Activated gamma-delta T cell (primary cell): ENCODE results near the gene SLC25A42.
"Not testable (repeated sequence)": the region's sequence is repeated elsewhere in the genome, so short reads cannot be mapped to it uniquely, and the experiment has no call there.

Experiments used
- DNase-seq: peaks from one replicate; lab custom pipeline; 2025; lab: John Stamatoyannopoulos, UW
- total RNA-seq, 2 donors: gene quantifications; one replicate each; lab custom pipeline; 2026; lab: John Stamatoyannopoulos, UW

The SLC25A42 gene
- 41.1 to 43.7 reads per million in 2 donors for total RNA-seq

DNA sequence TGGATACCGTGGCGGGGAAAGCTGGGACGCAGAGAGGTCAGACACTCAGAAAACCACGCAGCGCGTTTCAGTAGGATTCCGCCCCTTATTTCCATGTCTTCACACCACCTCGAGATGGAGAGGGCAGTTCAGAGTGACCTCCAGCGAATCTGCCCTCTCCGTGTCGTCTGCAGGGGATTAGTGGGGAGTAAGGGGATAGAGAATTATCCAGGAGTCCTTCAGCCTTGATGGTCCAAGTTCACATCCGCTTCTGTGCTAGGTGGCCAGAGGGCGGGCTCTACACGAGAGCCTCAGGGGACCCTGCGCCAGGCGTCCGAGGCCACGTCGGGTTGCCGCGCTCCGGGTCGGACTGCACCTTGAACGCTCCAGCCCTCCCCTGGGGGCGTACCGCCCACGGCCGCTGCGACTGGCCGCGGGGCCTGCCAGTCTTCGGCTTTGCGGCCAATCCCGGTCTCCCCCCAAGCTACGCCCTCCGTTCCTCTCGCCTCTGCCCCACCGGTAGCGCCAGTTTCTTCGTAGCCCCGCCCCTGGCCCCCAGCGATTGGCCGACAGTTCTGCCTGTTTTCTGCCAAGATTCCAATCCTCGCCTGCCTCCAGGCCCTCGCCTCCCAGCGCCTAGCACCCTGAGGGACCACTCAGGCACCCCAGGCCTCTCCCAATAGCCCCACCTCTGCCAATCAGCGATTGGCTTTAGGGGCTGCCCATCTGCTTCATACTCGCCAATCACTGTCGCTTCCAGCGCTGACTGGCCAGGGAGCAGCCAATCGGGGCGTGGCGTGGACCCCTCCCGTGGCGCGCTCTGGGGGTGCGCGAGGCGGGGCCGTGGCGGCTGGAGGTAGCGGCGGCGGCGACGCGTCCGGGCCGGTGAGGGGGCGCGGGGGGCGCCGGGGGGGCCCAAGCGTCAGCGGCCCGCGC, at the start of gene SLC25A42:
Gene SLC25A42 (plus strand): TSS at position 812 of the 915 bp plus-strand sequence. CDS start 32,131 bp downstream, outside the sequence.
- DNase-seq, result peak; percentile 99

GRCh38 chr19:19021115-19021514, 42.7 kb upstream of the SLC25A42 start:
- DNase-seq, result no peak

GRCh38 chr19:19022380-19022961, 41.3 kb upstream of the SLC25A42 start:
- DNase-seq, result no peak

GRCh38 chr19:19023376-19023775, 40.4 kb upstream of the SLC25A42 start:
- not testable (repeated sequence) for DNase-seq

DNA sequence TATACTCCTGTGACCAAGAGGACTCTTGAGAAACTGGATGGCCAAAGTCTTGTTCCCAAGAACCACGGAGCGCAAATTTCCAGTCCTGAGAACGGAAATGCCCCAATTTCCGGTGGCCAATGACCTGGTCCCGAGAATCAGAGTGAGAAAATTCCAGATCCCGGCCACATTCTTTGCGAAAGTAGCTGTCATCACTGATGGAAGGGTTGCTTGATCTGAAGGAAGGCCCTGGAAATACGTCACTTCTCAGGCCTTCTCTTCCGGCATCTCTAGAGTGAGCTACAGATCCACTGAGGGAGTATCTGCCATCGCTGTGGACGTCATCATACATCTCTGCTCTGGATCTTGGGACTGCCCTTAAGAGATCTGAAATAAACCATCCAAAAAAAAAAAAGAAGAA, 37.9 kb upstream of the SLC25A42 start:
- no peak for DNase-seq

- no peak for DNase-seq
Measured at GRCh38 chr19:19026299-19026971, 37.4 kb upstream of the SLC25A42 start.

DNA sequence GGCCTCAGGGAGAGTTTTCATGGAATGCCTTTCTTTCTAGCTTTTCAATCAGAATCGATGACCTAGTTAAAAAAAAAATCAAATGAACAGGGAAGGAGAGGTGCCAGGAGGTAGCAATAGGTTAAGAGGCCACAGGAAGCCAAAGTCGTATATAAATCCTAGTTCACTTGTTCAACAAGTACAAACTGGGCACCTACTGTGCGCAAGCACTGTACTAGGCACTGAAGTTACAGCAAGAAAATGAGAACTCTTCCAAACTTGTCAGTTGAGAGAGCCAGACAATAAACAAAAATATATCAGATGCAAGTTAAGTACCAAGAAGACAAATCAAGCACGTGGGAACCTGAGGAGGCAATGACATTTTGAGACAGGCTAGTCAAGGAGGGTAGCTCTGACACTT, 36.6 kb upstream of the SLC25A42 start:
- no peak for DNase-seq

- DNase-seq, result no peak
Measured at GRCh38 chr19:19028526-19028925, 35.3 kb upstream of the SLC25A42 start.

DNA sequence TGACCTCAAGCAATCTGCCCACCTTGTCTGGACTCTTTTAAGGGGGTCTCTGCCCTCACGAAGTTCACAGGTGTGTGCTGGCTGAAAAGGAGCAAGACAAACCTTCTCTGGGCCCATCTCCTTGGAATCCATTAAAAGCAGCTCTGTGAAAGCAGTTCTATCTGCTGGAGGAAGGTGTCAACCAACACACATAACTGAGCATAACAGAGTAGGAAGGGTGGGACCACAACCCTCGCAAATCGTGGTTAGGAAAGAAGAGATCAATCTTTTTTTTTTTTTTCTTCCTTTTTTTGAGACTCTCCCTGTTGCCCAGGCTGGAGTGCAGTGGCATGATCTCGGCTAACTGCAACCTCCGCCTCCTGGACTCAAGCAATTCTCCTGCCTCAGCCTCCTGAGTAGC, 31.9 kb upstream of the SLC25A42 start:
- DNase-seq, result no peak

- no peak for DNase-seq
Measured at GRCh38 chr19:19032420-19033175, 31.2 kb upstream of the SLC25A42 start.

DNA sequence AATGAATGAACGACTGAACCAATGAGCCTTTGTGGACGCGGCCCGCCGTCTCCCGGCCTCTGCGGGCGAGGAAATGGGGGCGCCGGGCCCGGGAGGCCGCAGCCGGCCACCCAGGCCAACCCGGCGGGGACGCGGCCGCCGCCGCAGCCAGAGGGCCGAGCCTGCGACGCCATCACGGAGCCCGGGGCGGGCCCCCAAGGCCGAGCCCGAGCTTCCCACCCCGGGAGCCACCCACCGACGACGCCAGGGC, 30.7 kb upstream of the SLC25A42 start:
- DNase-seq, result no peak

DNA sequence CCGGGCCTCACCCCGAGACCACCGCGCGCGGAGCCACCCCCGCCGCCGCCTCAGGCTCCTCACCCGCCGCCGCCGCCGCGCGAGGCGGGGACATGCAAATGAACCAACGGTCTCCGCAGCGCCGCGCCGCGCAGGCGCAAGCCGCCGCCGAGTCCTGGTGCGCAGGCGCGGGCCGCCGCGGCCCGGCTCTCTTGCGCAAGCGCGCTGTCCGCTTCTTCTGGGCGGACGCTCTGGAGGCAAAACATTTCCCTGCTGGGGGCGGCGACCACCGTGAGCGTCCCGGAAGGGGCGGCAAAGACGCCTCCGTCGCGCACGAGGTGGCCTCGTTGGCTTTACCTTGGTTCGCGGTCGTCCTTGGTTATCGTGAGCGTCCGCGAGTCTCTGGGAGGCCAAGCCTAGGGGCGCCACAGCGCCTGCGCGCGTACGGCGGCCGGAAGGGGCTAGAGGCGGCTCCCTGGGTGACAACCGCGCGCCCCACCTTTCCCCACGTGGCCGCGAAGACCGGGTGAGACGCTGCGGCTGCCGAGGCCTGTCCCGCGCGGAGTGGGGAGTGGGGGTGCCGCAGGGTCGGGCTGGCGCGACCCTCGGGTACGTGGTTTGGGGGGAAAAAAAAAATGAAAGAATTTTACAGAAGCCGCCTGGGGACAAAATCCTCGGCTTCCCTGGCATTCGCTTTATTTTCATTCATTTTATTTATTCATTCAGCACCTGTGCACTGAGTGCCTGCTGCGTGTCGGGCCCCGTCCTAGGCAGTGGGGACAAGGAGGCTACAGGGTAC, 30.2 kb upstream of the SLC25A42 start, which contains the start of the genes ARMC6 and SUGP2:
Gene ARMC6 (plus strand): TSS at position 178 of the 778 bp plus-strand sequence. CDS start 607 bp downstream, outside the sequence.
Gene SUGP2 (minus strand): TSS at position 92 of the 778 bp plus-strand sequence. CDS start 2,446 bp downstream, outside the sequence.
- DNase-seq, result peak; percentile 95

DNA sequence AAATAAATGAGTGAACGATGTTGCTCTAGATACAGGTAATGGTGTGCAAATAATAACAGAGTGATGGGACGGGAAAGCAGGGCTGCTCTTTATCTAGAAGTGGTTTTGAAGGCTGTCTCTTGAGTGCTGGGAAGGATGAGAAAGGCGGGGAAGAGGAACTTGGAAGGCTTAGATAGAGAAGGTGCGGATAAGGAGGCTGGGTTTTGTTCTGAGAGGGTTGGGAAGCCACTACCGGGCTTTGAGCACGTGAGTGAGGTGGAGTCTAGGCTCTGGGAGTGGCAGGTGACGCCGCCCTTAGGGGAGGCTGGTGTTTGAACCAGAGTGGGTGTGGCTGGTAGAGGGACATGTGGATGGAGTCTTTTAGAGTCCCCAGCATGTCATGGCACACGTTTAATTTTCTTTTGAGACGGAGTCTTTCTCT, 29.6 kb upstream of the SLC25A42 start:
- DNase-seq, result no peak

GRCh38 chr19:19039901-19040300, 23.9 kb upstream of the SLC25A42 start:
- DNase-seq, result no peak

- no peak for DNase-seq
Measured at GRCh38 chr19:19040417-19040816, 23.4 kb upstream of the SLC25A42 start.

- no peak for DNase-seq
Measured at GRCh38 chr19:19042732-19043280, 21.0 kb upstream of the SLC25A42 start.

DNA sequence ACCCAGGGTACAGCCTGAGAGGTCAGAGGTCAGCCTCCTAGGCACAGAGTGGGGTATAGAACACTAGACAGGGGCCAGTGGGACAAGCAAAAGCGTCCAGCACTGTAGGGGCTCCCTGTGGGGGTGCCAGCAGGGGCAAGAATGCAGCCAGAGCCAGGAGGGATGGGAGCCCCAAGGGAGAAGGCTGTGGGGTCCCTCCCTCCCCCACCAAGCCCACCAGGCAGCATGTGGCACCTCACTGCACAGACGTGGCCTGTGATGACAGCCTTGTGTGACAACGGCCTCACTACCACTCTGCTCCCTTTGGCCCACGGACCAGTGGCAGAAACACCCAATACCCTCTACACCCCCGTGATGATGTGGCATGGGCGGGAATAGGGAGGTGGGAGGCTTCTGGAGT, 20.3 kb upstream of the SLC25A42 start:
- no peak for DNase-seq

DNA sequence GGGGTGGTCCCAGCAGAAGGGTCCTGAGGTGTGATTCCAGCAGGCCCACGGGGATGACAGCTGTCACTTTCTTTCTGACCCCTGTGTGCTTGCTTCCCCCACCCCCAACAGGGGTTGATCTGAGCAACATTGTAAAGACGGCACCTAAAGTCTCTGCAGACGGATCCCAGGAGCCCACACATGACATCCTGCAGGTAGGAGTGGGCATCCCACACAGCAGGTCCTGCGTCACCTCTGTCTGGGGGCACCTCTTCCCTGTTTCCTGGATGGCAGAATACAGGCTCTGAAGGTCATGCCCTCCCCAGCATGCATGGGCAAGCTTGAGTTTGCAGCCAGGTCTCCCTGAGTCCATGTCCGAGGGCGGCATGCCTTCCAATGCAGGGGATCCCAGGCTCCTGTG, 19.9 kb upstream of the SLC25A42 start:
- DNase-seq, result no peak

DNA sequence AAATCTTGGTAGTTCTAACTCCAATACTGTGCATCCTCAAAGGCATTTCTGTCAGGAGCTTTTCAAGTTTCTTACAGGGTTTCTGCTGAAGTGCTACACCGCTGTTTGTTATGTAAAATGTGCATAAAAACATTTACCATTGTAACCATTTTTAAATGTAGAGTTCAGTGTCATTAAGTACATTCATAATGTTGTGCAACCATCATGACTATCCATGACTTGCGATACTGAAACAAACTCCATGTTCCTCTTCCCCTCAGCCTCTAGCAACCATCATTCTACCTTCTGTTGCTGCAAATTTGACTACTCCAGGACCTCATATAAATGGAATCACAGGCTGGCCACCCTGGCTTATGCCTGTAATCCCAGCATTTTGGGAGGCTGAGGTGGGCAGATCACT, 14.4 kb upstream of the SLC25A42 start:
- no peak for DNase-seq

GRCh38 chr19:19050104-19050503, 13.7 kb upstream of the SLC25A42 start:
- no peak for DNase-seq

- DNase-seq, result no peak
Measured at GRCh38 chr19:19050731-19051130, 13.1 kb upstream of the SLC25A42 start.
